Measurements from ENCODE around the gene ROBO3.
A peak's percentile ranks its signal among the peaks of the same experiment; 100 is the strongest.

Gene ROBO3, protein sequence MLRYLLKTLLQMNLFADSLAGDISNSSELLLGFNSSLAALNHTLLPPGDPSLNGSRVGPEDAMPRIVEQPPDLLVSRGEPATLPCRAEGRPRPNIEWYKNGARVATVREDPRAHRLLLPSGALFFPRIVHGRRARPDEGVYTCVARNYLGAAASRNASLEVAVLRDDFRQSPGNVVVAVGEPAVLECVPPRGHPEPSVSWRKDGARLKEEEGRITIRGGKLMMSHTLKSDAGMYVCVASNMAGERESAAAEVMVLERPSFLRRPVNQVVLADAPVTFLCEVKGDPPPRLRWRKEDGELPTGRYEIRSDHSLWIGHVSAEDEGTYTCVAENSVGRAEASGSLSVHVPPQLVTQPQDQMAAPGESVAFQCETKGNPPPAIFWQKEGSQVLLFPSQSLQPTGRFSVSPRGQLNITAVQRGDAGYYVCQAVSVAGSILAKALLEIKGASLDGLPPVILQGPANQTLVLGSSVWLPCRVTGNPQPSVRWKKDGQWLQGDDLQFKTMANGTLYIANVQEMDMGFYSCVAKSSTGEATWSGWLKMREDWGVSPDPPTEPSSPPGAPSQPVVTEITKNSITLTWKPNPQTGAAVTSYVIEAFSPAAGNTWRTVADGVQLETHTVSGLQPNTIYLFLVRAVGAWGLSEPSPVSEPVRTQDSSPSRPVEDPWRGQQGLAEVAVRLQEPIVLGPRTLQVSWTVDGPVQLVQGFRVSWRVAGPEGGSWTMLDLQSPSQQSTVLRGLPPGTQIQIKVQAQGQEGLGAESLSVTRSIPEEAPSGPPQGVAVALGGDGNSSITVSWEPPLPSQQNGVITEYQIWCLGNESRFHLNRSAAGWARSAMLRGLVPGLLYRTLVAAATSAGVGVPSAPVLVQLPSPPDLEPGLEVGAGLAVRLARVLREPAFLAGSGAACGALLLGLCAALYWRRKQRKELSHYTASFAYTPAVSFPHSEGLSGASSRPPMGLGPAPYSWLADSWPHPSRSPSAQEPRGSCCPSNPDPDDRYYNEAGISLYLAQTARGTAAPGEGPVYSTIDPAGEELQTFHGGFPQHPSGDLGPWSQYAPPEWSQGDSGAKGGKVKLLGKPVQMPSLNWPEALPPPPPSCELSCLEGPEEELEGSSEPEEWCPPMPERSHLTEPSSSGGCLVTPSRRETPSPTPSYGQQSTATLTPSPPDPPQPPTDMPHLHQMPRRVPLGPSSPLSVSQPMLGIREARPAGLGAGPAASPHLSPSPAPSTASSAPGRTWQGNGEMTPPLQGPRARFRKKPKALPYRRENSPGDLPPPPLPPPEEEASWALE (N-terminal part only)

DNA sequence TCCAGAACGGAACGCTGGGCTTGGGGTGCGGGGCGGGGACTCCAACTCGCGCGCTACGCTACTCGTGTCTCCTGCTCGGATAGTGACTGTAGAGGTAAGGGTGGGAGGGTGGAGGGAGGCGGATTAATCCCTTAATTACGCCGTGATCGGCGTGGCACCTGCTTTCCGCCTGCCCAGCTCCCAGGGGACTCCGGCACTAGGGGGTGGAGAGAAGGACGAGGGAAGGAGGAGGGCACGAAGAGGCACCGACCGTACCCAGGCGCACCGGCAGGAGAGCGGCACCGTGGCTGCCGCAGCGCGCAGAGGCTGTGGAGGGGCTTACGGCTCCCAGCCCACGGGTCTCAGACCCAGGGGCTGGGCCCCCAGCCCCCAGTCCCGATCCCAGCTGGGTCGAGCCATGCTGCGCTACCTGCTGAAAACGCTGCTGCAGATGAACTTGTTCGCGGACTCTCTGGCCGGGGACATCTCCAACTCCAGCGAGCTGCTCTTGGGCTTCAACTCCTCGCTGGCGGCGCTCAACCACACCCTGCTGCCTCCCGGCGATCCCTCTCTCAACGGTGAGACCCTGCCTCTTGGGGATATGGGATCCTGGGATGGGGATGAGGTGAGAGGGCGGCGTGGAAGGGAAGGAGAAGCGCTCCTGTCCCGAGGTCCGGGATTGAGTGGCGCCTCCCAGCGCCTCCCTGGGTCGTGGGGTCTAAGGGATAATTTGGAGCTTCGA lies at the start of gene ROBO3:
ROBO3 (plus strand) TSS at position 252 of the 721 bp plus-strand sequence; CDS start at position 398, 146 bp downstream.
- no peak for DNase-seq (ENCODE audit: low spot score)

DNA sequence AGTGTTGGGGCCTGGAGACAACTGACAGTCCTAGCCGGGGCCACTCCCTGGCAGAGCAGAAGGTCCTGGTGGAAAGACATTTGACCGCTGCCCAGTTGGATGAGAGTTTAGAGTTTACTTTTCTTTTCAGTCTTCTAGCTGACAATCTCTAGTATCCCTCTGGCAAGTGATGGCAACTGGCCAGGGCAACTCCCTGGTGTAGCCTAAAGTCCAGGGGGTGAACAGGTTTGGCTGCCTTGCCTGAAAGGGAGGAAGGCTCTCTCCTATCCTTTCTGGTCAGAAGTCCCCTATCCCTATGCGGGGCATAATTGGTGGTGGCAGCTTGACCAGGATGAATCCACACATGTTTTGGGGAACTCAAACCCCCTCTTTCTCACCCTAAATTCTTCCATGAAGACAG lies 48.2 kb upstream of the ROBO3 start:
- DNase-seq (ENCODE audit: low spot score), result no peak

DNA sequence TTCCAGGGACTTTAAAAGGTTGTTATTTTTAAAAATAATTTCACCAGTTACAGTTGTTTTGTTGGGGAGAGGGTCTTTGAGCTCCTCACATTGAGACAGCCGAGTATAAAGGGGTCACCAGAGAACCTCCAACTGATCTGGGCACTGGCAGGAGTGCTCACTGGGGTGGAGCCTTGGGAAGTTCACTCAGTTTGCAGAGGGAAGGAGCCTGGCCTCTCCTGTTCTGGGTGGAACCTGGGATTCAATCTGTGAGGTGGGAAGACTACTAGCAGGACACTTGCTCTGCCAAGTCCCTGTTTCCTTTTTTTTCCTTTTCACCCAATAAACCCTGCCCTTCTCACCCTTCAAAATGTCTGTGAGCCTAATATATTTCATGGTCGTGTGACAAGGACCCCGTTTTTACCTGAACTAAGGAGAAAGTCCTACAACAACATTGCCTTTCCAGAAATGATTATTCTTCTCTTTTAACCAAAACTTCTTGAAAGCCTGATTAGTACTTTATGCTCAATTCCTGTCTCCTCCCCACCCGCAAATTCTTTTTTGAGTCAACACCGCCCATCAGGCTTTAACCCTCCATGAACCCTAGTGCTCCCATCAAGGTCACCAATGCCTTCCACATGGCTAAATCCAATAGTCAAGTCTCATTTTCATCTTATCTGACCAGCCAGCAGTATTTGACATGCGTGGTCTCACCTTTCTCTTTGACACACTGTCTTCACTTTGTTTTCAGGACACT lies 43.1 kb upstream of the ROBO3 start:
- no peak for DNase-seq (ENCODE audit: low spot score)

DNA sequence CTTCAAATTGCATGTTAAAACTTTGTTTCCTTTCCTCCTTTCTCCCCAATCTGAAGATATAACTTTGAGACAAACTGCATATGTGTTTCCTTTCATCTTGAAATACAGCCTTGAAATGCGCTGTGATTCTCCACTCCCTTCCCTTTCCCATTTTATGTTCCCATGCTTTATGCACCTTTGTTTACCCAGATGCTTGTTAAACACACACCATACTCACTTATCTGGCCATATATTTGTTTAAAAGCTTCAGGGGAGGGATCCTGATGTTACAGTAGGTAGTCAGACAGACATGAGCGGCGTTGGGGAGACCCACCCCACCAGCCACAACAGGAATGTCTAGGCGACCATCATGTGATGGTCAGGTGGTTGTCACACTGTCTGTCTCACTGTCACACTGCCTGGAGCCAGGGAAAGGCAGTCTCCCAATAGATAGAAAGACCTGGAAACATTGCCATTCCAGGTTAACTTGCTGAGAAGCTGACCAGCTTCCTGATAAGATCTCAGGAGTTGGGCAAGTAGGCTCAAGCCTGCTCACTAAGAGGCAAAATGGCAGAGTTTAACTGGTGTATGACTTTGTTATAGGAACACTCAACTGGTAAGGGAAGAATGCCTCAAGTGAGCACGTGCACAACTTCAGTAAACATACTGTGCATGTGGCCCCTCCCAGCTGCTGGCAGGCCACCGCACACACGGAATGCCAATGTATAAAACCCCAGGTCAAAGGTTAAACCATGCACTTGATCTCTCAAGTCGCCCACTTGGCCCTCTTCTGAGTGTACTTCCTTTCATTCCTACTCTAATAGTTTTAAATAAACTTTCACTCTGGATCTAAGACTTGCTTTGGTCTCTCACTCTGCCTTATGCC lies 41.5 kb upstream of the ROBO3 start:
- DNase-seq (ENCODE audit: low spot score), result no peak

DNA sequence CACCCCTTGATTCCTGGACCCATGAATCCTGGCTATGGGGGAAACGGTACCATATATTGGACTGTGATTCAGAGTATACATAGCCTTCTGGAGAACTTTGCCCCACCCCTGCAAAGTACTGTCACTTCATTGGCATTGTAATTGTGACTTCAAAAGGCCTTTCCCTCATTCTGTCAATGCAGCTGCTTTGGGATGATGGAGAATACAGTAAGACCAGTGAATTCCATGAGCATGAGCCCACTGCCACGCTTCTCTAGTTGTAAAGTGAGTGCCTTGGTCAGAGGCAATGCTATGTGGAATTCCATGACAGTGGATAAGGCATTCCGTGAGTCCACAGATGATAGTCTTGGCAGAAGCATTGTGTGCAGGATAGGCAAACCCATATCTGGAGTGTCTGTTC lies 39.4 kb upstream of the ROBO3 start:
- no peak for DNase-seq (ENCODE audit: low spot score)

DNA sequence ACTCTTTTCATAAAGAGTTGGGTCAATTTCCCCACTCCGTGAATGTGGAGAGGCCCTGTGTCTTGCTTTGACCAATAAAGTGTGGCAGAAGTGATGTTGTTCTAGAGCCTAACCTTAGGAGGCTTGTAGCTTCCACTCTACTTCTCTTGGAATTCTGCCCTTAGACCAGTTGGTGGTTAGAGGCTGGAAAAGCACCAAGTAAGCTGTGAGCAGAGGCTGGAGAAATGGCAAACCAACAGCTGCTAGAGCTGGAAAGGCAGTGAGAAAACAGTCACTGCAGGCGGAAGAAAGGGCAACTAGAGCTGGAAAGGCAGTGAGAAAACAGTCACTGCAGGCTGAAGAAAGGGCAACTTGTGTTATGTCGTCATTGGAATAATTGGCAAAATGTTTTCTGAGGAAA lies 35.2 kb upstream of the ROBO3 start:
- no peak for DNase-seq (ENCODE audit: low spot score)

DNA sequence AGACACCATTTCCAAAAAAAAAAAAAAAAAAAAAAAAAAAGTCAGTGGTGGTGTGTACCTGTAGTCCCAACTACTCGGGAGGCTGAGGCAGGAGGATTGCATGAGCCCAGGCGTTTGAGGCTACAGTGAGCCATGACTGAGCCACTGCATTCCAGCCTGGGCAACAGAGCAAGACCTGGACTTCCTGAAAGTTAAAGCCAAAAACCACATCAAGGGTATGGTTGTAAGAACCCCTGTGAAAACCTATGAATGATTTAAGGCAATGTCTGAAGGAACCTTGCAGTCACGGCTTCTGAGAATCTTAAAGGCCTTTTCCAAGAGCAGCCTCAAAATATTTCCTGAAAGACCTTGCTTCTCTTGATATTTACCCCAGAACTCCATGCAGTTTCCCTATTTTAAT lies 34.5 kb upstream of the ROBO3 start:
- DNase-seq (ENCODE audit: low spot score), result no peak

DNA sequence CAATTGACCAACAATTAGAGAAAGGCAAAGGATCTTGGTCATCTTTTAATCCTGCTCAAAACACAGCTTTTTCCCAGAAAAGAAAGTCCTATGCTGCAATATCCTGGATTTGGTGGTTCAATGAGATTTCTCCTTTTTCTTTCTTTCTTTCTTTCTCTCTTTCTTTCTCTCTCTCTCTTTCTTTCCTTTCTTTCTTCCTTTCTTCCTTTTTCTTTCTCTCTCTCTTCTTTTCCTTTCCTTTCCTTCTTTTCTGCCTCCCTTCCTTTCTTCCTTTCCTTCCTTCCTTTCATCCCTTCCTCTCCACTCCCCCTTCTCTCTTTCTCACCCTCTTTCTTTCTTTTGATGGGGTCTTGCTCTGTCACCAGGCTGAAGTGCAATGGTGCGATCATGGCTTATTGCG lies 33.3 kb upstream of the ROBO3 start:
- DNase-seq (ENCODE audit: low spot score), result no peak

DNA sequence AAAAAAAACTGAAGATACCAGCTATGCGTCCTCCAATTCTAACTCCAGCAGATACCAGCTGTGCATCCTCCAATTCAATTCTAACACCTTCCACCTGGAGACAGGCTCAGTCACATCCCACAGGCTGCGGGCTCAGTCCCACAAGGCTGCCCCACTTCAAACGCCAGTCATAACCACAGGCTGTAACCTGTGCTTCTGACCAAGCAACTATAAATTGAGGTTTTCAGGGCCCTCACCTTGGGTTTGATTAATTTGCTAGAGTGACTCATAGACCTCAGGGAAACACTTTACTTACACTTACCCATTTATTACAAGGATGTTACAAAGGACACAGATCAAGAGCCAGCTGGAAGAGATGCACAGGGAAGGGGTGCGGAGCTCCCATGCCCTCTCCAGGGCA lies 32.7 kb upstream of the ROBO3 start:
- DNase-seq (ENCODE audit: low spot score), result no peak

DNA sequence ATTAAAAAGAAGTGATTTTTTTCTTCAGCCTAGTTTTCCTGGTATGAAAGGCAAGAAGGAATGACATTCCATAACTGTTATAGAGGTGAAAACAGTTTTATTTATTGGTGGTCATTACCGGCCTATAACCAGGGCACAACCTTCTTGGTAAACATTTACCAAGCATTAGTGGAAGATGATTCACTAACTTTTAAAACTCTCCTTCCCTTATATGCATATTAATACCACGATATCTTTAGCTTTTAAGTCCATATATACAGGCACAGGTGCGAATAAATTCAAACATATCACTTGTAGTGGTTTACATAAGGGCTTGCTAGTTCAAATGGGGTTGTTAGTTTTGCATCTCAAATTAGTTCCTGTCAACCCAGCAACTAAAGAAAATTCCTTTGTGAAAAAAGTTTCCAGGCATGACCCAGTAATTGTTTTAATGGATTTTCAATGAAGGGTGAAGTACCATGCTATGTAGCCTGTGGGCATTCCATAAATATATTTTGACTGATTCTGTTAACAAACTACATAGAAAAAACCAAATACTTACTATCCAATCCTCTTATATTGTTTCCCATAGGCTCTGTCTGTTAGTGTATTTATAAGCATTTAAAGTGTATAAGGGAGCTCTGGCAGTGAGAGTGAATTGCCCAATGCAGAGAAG lies 30.6 kb upstream of the ROBO3 start:
- DNase-seq (ENCODE audit: low spot score), result no peak

DNA sequence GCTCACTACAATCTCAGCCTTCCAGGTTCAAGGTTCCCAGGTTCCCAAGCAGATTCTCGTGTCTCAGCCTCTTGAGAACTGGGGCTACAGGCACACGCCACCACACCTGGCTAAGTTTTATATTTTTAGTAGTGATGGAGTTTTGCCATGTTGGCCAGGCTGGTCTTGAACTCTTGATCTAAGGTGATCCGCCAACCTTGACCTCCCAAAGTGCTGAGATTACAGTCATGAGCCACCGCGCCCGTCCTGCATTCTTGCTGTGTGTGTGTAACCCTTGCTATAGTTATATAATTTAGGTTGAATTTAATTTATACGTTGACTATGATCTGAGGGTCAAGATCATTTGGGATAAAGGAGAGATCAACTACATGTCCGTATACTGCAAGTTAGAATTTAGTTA lies 29.3 kb upstream of the ROBO3 start:
- no peak for DNase-seq (ENCODE audit: low spot score)

DNA sequence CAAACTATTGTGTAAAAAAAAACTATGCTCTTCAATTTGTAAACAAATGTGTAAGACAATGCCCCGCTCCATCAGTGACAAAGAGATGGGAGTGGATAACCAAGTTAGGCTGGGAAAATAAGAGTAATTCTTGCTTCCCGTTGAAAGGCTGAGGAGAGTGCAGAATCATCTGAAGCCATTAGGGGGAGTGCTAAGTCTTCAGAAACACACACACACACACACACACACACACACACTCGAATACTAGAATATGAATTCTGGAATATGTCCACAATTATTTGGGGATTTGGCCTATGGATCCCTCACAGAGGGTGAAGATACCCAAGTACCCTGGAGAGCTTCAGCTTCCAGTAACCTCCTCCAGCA lies 27.8 kb upstream of the ROBO3 start:
- DNase-seq (ENCODE audit: low spot score), result peak; percentile 85

DNA sequence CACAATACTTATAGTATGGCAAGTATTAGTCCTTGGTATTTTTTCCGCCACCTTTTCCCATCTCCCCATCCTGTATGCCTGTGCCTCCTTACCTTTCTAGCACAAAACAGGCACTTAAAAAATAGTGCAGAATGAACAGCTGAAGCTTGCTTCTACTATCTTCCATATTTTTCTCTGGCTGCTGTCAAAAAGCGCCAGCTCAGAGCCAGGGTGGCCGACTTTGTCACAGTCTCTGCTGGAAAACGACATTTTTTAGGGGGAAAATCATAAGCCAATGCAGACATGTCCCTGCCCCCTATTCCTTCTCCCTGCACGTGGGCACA lies 26.5 kb upstream of the ROBO3 start:
- no peak for DNase-seq (ENCODE audit: low spot score)

DNA sequence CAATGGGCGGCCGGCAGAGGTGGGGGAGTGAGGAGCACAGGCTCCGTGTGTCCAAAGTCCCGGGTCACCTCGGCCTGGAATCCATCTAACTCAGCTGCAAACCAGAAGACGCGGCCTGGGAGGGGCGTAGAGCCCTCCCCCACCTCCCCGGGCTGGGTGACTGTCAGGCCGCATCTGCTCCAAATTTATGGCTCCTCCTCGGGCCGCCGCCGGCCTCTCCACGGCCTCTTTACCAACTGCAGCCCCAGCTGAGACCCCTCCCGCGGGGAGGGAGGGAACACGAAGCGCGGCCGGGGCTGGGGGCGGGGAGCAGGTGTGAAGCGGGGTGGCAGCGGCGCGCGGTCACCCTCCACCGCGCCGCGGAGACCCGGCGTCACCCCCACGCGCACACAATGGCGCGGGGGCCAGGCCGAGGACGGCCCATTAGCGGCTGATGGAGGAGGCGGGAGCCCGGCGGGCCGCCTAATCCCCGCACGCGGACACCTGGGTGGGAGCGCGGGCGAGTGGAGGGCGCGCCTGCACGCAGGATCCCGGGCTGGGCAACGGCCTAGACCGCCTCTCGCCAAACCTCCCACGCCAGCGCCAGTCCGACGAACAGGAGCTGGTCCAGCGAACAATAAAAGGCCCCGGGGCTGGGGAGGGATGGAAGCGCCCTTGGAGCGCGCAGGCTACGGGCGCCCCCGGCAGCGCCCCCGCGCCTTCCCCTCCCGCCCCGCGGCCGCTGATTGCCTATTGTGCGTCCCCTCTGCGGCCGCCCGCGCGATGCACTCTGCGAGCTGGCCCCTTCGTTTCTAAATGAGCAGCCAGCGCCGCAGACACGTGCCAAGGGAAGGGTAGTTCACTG lies 25.9 kb upstream of the ROBO3 start:
- no peak for DNase-seq (ENCODE audit: low spot score)

DNA sequence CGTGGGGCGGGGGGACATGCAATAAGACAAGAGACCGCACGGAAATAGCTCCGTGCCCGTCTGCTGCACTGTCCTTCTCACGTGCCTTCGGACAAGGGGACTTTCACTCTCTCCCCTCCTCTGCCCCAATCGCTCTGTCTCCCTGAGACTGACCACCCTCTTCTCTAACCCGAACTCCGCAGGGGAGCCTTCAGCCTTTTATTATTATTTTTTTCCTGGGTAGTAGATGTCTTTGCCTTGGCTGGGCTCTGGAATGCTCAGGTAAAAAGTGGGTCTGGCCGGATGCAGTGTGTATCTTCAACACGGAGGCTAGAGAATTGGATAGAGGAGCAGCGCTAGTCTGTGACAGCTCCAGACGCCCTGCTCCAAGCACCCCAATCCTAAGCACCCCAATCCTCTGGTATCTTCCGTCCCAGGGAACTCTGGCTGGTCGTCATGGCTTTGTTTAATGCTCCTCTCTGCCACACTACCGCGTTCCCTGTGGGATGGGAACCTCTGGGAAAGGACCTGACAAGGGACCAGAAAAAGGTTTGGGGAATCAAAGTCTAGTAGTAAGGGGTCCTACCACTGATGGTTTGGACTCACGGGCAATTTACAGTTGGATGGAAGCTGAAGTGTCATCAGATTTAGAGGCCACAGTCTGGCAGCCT lies 25.1 kb upstream of the ROBO3 start:
- no peak for DNase-seq (ENCODE audit: low spot score)

DNA sequence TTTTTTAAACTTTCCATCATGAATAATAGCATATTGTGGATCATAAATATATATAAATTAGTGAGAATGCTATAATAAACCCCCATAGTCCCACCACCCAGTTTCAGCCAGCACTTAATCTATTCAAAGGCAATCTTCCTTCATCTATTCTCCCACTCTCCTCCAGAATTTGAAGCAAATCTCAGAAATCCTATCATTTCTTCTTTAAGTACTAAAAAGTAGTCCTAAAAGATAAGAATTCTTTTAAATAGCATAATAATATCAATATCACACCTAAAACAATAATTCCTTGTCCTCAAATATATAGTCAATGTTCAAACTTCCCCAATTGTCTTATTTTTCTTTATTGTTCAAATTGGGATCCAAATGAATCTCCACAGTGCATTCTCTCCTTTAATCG lies 24.6 kb upstream of the ROBO3 start:
- no peak for DNase-seq (ENCODE audit: low spot score)

DNA sequence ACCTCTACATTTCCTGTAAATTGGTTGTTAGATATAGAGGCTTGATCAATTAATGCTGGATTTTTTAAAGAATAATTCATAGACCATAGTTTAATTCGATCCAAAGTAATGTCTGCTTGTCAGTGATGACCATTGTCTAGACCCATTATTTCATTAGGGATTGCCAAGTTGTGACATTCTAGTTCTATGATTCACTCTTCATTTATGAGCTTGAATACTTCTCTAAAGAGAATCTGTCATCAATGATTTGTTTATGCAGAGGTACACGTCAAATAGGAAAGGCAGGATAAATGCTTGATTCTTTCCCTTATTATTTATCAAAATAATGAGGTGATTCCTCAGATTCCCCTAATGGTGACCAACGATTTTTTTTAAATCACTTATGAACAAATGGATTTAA lies 24.0 kb upstream of the ROBO3 start:
- DNase-seq (ENCODE audit: low spot score), result peak; percentile 24

DNA sequence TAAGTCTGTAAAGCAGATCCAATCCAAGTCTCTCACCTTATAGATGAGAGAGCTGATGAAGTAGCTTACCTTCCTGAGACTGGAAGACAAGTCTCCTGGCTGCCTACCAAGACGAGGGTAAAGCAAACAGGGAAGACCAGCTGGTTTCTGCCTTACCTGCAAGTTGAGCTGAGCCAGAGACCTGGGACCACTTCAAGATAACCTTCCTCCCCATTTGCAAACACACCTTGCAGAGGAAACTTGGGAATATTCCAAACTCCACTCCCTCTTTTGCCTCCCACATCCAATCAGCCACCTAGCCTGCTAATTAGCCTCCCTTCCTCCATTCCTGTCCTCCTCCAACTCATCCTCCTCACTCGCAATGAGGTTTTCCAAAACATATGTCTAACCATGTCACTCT lies 23.4 kb upstream of the ROBO3 start:
- DNase-seq (ENCODE audit: low spot score), result no peak

Measured in kidney capillary endothelial cell (primary cell).